IPS-18a (cell line): ENCODE measurements around the gene CAMK2A.

Source experiments
- H3K27ac ChIP-seq: one replicate; pipeline ENCODE4 v1.5.1; 2013; ENCODE audit warnings: low read length
- H3K27me3 ChIP-seq: one replicate; pipeline ENCODE4 v1.6.1; 2013; ENCODE audit warnings: mild to moderate bottlenecking, low read length; ENCODE audit not compliant: control insufficient read depth, insufficient read depth
- H3K36me3 ChIP-seq: one replicate; pipeline ENCODE4 v1.6.1; 2013; ENCODE audit warnings: low read depth, low read length; ENCODE audit not compliant: control insufficient read depth
- H3K4me1 ChIP-seq: one replicate; pipeline ENCODE4 v1.6.1; 2013; ENCODE audit warnings: low read depth, low read length; ENCODE audit not compliant: control insufficient read depth
- H3K4me3 ChIP-seq: one replicate; pipeline ENCODE4 v1.5.1; 2013; ENCODE audit warnings: low read length
- H3K9ac ChIP-seq: one replicate; pipeline ENCODE4 v1.6.1; 2013; ENCODE audit warnings: mild to moderate bottlenecking, low read length, moderate library complexity
- H3K9me3 ChIP-seq: one replicate; pipeline ENCODE4 v1.6.1; 2013; ENCODE audit warnings: low read depth, low read length; ENCODE audit not compliant: control insufficient read depth

CAMK2A gene

GRCh38 chr5:150246835-150247234 is 42.7 kb downstream of the CAMK2A start:
- no peaks in the 10 kb centered on the region for H3K27me3 ChIP-seq
- no peaks in the 10 kb centered on the region for H3K36me3 ChIP-seq
- H3K4me3 ChIP-seq, result no peak overlapping the region
- H3K27ac ChIP-seq, result no peak overlapping the region
- H3K9ac ChIP-seq, result no peak overlapping the region
- H3K9me3 ChIP-seq, result no peaks in the 10 kb centered on the region
- no peaks in the 10 kb centered on the region for H3K4me1 ChIP-seq

- H3K36me3 ChIP-seq, result no peaks in the 10 kb centered on the region
- H3K4me3 ChIP-seq, result no peak overlapping the region
These were observed 43.1 kb downstream of the CAMK2A start for GRCh38 chr5:150246429-150246828.

GRCh38 chr5:150245808-150246207 is 43.8 kb downstream of the CAMK2A start:
- no peaks in the 10 kb centered on the region for H3K27me3 ChIP-seq
- H3K9me3 ChIP-seq, result no peaks in the 10 kb centered on the region
- H3K27ac ChIP-seq, result no peak overlapping the region
- no peaks in the 10 kb centered on the region for H3K36me3 ChIP-seq
- no peaks in the 10 kb centered on the region for H3K4me1 ChIP-seq
- no peak overlapping the region for H3K9ac ChIP-seq
- H3K4me3 ChIP-seq, result no peak overlapping the region

More at GRCh38 chr5:150246429-150246828, 43.1 kb downstream of the CAMK2A start:
- H3K27me3 ChIP-seq, result no peaks in the 10 kb centered on the region
- H3K9ac ChIP-seq, result no peak overlapping the region
- no peaks in the 10 kb centered on the region for H3K4me1 ChIP-seq
- H3K27ac ChIP-seq, result no peak overlapping the region
- H3K9me3 ChIP-seq, result no peaks in the 10 kb centered on the region

GRCh38 chr5:150245111-150245789 is 44.3 kb downstream of the CAMK2A start:
- Histone ChIP-seq H3K4me1 (no peaks in the 10 kb centered on the region), H3K27me3 (no peaks in the 10 kb centered on the region), H3K9ac (no peak overlapping the region), H3K4me3 (no peak overlapping the region), H3K9me3 (no peaks in the 10 kb centered on the region), H3K27ac (no peak overlapping the region), H3K36me3 (no peaks in the 10 kb centered on the region)

- H3K9ac ChIP-seq, result no peak overlapping the region
These were observed 45.4 kb downstream of the CAMK2A start for GRCh38 chr5:150244209-150244608.

GRCh38 chr5:150243590-150243989 is 46.0 kb downstream of the CAMK2A start:
- no peaks in the 10 kb centered on the region for H3K4me1 ChIP-seq
- no peaks in the 10 kb centered on the region for H3K36me3 ChIP-seq
- no peak overlapping the region for H3K27ac ChIP-seq
- no peak overlapping the region for H3K4me3 ChIP-seq
- H3K27me3 ChIP-seq, result no peaks in the 10 kb centered on the region
- no peak overlapping the region for H3K9ac ChIP-seq
- no peaks in the 10 kb centered on the region for H3K9me3 ChIP-seq

More at GRCh38 chr5:150244209-150244608, 45.4 kb downstream of the CAMK2A start:
- H3K9me3 ChIP-seq, result no peaks in the 10 kb centered on the region
- H3K4me1 ChIP-seq, result no peaks in the 10 kb centered on the region
- no peak overlapping the region for H3K27ac ChIP-seq
- no peaks in the 10 kb centered on the region for H3K36me3 ChIP-seq
- no peaks in the 10 kb centered on the region for H3K27me3 ChIP-seq
- no peak overlapping the region for H3K4me3 ChIP-seq

GRCh38 chr5:150242251-150242894 is 47.2 kb downstream of the CAMK2A start:
- Histone ChIP-seq H3K36me3 (no peaks in the 10 kb centered on the region), H3K27ac (no peak overlapping the region), H3K4me3 (no peak overlapping the region), H3K4me1 (no peaks in the 10 kb centered on the region), H3K9ac (no peak overlapping the region), H3K27me3 (no peaks in the 10 kb centered on the region), H3K9me3 (no peaks in the 10 kb centered on the region)

- no peaks in the 10 kb centered on the region for H3K4me1 ChIP-seq
- no peak overlapping the region for H3K27ac ChIP-seq
- H3K4me3 ChIP-seq, result no peak overlapping the region
- no peaks in the 10 kb centered on the region for H3K36me3 ChIP-seq
- no peaks in the 10 kb centered on the region for H3K9me3 ChIP-seq
- no peaks in the 10 kb centered on the region for H3K27me3 ChIP-seq
- H3K9ac ChIP-seq, result no peak overlapping the region
These were observed 48.0 kb downstream of the CAMK2A start for GRCh38 chr5:150241298-150242160.

GRCh38 chr5:150239794-150240122 is 49.8 kb downstream of the CAMK2A start:
- no peak overlapping the region for H3K27ac ChIP-seq
- H3K36me3 ChIP-seq, result no peaks in the 10 kb centered on the region
- no peaks in the 10 kb centered on the region for H3K9me3 ChIP-seq
- H3K9ac ChIP-seq, result no peak overlapping the region
- no peak overlapping the region for H3K4me3 ChIP-seq
- H3K27me3 ChIP-seq, result no peaks in the 10 kb centered on the region
- no peaks in the 10 kb centered on the region for H3K4me1 ChIP-seq

- H3K36me3 ChIP-seq, result no peaks in the 10 kb centered on the region
- no peaks in the 10 kb centered on the region for H3K27me3 ChIP-seq
- no peaks in the 10 kb centered on the region for H3K9me3 ChIP-seq
- H3K27ac ChIP-seq, result no peak overlapping the region
- H3K4me1 ChIP-seq, result no peaks in the 10 kb centered on the region
- H3K9ac ChIP-seq, result no peak overlapping the region
- no peak overlapping the region for H3K4me3 ChIP-seq
These were observed 50.3 kb downstream of the CAMK2A start for GRCh38 chr5:150239099-150239793.

GRCh38 chr5:150238646-150239045 is 50.9 kb downstream of the CAMK2A start:
- H3K9ac ChIP-seq, result no peak overlapping the region
- no peaks in the 10 kb centered on the region for H3K27me3 ChIP-seq
- H3K36me3 ChIP-seq, result no peaks in the 10 kb centered on the region
- no peak overlapping the region for H3K27ac ChIP-seq
- H3K4me1 ChIP-seq, result no peaks in the 10 kb centered on the region
- no peak overlapping the region for H3K4me3 ChIP-seq
- no peaks in the 10 kb centered on the region for H3K9me3 ChIP-seq
